ENCODE results near the gene TRUB1. TPM values are rescaled to one million over a fixed set of nuclear protein-coding genes. Genes with fewer than 3 reads are reported as not detected.

TRUB1 gene
- polyA plus RNA-seq, 1 of the 3 experiments (the other 2 are of a cell fraction) = 9.9 TPM

GRCh38 chr10:114928818-114929217, 9.2 kb upstream of the TRUB1 start:
- H3K79me2 ChIP-seq (ENCODE audit: insufficient read depth) = no peaks in the 10 kb centered on the region
- H3K4me1 ChIP-seq (ENCODE audit: control insufficient read depth in 1 of 2, insufficient read depth in 2 of 2, low read depth in 1 of 2, low read length in 1 of 2) = peaks cover 2 to 15% of the 10 kb centered on the region in 2 experiments; a peak in 3 of 4 replicates
- no peaks in the 10 kb centered on the region for H4K20me1 ChIP-seq (ENCODE audit: insufficient read depth)
- 58% methylated on average over 2 of the region's 2 CpGs for WGBS (ENCODE audit: low lambda C conversion rate)
- no peak for DNase-seq
- ChIA-PET CTCF (no interaction called here), POLR2A (no interaction called here)
- H3K4me2 ChIP-seq = no peak overlapping the region
- no peaks in the 10 kb centered on the region for H3K27me3 ChIP-seq (ENCODE audit: insufficient read depth)
- no peak overlapping the region for H3K4me3 ChIP-seq (ENCODE audit: low read depth in 2 of 2, low read length in 1 of 2)
- H3K9me3 ChIP-seq = no peaks in the 10 kb centered on the region
- H3K27ac ChIP-seq (ENCODE audit: low read depth in 2 of 2, low read length in 1 of 2) = no peak overlapping the region
- H2AFZ ChIP-seq (ENCODE audit: low read depth) = no peak overlapping the region
- peaks cover 16% of the 10 kb centered on the region for H3F3A ChIP-seq (replicated peaks; ENCODE audit: insufficient read depth)
- TF ChIP-seq TCF12 (IDR thresholded peaks at IDR 0.05) = no peak
- no peak for TF ChIP-seq NRF1 (IDR thresholded peaks at IDR 0.05; ENCODE audit: low read depth, low read length)
- no peak for TF ChIP-seq RCOR1 (IDR thresholded peaks at IDR 0.05; ENCODE audit: low read length)
- TF ChIP-seq RFX5 (IDR thresholded peaks at IDR 0.05; ENCODE audit: low read length) = no peak
- TF ChIP-seq YY1 (IDR thresholded peaks at IDR 0.05; ENCODE audit: low read depth) = no peak
- TF ChIP-seq POLR2AphosphoS5 (IDR thresholded peaks at IDR 0.05; ENCODE audit: low read depth, low read length) = no peak
- TF ChIP-seq RAD21 (IDR thresholded peaks at IDR 0.05; ENCODE audit: low read length) = no peak
- no peaks in the 10 kb centered on the region for H3K36me3 ChIP-seq (replicated peaks in 1 of 2; ENCODE audit: control insufficient read depth in 1 of 2, insufficient read depth in 2 of 2, low read length in 1 of 2)
- no peak overlapping the region for H3K9ac ChIP-seq
- no peaks in the 10 kb centered on the region for H3K9me2 ChIP-seq

GRCh38 chr10:114930320-114930719, 7.7 kb upstream of the TRUB1 start:
- ChIA-PET CTCF (no interaction called here), POLR2A (no interaction called here)
- Histone ChIP-seq H3K9me2 (no peaks in the 10 kb centered on the region), H3K79me2 (ENCODE audit: insufficient read depth) (no peaks in the 10 kb centered on the region), H3K36me3 (replicated peaks in 1 of 2; ENCODE audit: control insufficient read depth in 1 of 2, insufficient read depth in 2 of 2, low read length in 1 of 2) (no peaks in the 10 kb centered on the region), H3K9ac (no peak overlapping the region), H3K4me2 (no peak overlapping the region), H4K20me1 (ENCODE audit: insufficient read depth) (no peaks in the 10 kb centered on the region), H3F3A (replicated peaks; ENCODE audit: insufficient read depth) (peaks cover 10% of the 10 kb centered on the region), H3K9me3 (no peaks in the 10 kb centered on the region), H3K27me3 (ENCODE audit: insufficient read depth) (no peaks in the 10 kb centered on the region), H3K4me3 (ENCODE audit: low read depth in 2 of 2, low read length in 1 of 2) (no peak overlapping the region), H2AFZ (ENCODE audit: low read depth) (no peak overlapping the region), H3K4me1 (ENCODE audit: control insufficient read depth in 1 of 2, insufficient read depth in 2 of 2, low read depth in 1 of 2, low read length in 1 of 2) (peaks cover 2 to 9% of the 10 kb centered on the region in 2 experiments; a peak in 3 of 4 replicates), H3K27ac (ENCODE audit: low read depth in 2 of 2, low read length in 1 of 2) (no peak overlapping the region)
- DNase-seq = no peak
- no peak for TF ChIP-seq ZBTB33 (IDR thresholded peaks at IDR 0.05; ENCODE audit: borderline replicate concordance, low read depth)
- WGBS (ENCODE audit: low lambda C conversion rate) = 85% methylated on average over 4 of the region's 4 CpGs

- POLR2A ChIA-PET = no interaction called here
- no peak for DNase-seq
- peaks cover 0 to under 1% of the 10 kb centered on the region in 2 experiments; a peak in 1 of 4 replicates for H3K4me1 ChIP-seq (ENCODE audit: control insufficient read depth in 1 of 2, insufficient read depth in 2 of 2, low read depth in 1 of 2, low read length in 1 of 2)
- H3K4me3 ChIP-seq (ENCODE audit: low read depth in 2 of 2, low read length in 1 of 2) = no peak overlapping the region
- H3K4me2 ChIP-seq = no peak overlapping the region
- H3K36me3 ChIP-seq (replicated peaks in 1 of 2; ENCODE audit: control insufficient read depth in 1 of 2, insufficient read depth in 2 of 2, low read length in 1 of 2) = no peaks in the 10 kb centered on the region
- no peaks in the 10 kb centered on the region for H3K9me2 ChIP-seq
- H3K9ac ChIP-seq = no peak overlapping the region
- no peaks in the 10 kb centered on the region for H3K9me3 ChIP-seq
- peaks cover 3% of the 10 kb centered on the region for H3F3A ChIP-seq (replicated peaks; ENCODE audit: insufficient read depth)
- H3K27ac ChIP-seq (ENCODE audit: low read depth in 2 of 2, low read length in 1 of 2) = no peak overlapping the region
- no peaks in the 10 kb centered on the region for H3K79me2 ChIP-seq (ENCODE audit: insufficient read depth)
- no peak overlapping the region for H2AFZ ChIP-seq (ENCODE audit: low read depth)
- H4K20me1 ChIP-seq (ENCODE audit: insufficient read depth) = no peaks in the 10 kb centered on the region
- H3K27me3 ChIP-seq (ENCODE audit: insufficient read depth) = no peaks in the 10 kb centered on the region
- CTCF ChIA-PET = no interaction called here
- 82% methylated on average over 2 of the region's 2 CpGs for WGBS (ENCODE audit: low lambda C conversion rate)
- TF ChIP-seq FOSL2 (IDR thresholded peaks at IDR 0.05; ENCODE audit: borderline replicate concordance, low read depth) (no peak), EP300 (IDR thresholded peaks at IDR 0.05; ENCODE audit: borderline replicate concordance in 1 of 2, low read depth in 1 of 2, low read length in 1 of 2) (no peak), RAD21 (IDR thresholded peaks at IDR 0.05; ENCODE audit: low read length) (no peak), USF1 (IDR thresholded peaks at IDR 0.05; ENCODE audit: borderline replicate concordance, low read depth) (no peak), POLR2AphosphoS5 (IDR thresholded peaks at IDR 0.05; ENCODE audit: low read depth, low read length) (no peak), USF2 (IDR thresholded peaks at IDR 0.05; ENCODE audit: borderline replicate concordance, low read depth, low read length) (no peak), ZBTB33 (IDR thresholded peaks at IDR 0.05; ENCODE audit: borderline replicate concordance, low read depth) (no peak), GATA2 (CRISPR knock-in tag; IDR thresholded peaks at IDR 0.05) (no peak), IRF3 (IDR thresholded peaks at IDR 0.05; ENCODE audit: low read depth, low read length) (no peak)
Observed at GRCh38 chr10:114931072-114931679, 6.8 kb upstream of the TRUB1 start.

Measured in SK-N-SH (cell line).